Activated CD4-positive, alpha-beta T cell treated with anti-CD3 and anti-CD28 coated beads, Interleukin-2, amount 50 U/mL, for 1 hour (primary cell): ENCODE measurements around the gene MLPH.
"Not testable (repeated sequence)": the region's sequence is repeated elsewhere in the genome, so short reads cannot be mapped to it uniquely, and the experiment has no call there.

Experiments used
- DNase-seq: peaks from one replicate; pipeline ENCODE4 v3.0.0-alpha.2; 2020

MLPH gene

DNA sequence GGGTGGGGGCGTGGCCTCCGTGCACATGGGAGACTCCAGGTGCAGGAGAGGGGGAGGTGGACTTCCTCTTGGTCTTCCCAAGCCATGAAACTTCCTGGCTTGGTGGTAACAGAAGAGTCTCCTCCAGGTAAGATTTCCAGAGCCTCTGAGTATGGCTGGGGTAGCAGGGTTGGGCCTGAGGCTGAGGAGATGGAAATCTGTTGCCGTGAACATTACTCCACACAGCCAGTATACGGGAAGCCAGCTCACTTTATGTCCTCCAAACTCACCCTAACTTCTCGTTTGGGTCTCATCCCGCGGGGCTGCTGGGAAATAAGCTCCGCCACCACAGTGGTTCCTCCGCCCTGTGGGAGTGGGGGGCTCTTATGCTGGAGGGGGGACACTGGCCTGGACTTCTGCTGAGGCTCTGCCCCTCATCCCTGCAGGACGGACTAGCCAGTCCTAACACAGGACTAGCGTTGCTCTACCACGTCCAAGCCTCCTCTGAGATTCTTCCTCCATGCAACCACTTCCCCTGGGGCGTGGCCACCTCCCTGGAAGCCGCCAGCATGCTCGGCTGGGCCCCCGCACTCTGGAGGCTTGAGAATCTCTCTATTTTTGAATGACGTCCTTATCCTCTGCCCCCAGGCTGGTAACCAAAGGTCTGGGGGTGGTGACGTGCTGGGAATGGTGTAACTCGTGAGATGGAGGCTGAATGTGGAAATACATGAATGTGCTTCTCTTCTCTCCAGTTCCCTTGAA, 104.3 kb downstream of the MLPH start:
- no peak for DNase-seq

DNA sequence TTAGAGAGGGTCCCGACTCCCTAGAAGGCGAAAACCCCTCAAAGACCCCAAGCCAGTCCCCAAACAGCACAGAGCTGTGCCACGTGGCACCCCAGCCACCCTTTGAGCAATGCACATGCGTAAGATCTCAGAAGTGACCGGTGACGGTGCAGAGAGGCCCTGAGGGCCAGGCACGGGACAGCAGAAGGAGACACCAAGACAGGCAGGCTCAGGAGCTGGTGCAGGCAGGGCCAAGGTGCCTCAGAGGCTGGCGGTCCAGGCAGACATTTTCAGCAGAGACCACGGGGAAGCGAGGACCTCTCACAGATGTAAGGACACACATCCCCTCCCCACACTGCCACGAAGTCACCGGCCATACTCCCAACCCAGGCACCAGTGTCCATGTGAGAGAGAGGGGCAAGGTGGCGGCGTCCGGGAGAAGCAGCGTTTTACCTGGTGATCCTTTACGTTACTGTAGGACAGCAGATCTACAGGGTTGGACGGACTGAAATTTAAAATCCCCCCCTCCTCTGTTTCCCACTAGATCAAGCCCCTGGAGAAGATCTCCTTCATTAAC, 105.5 kb downstream of the MLPH start:
- no peak for DNase-seq

DNA sequence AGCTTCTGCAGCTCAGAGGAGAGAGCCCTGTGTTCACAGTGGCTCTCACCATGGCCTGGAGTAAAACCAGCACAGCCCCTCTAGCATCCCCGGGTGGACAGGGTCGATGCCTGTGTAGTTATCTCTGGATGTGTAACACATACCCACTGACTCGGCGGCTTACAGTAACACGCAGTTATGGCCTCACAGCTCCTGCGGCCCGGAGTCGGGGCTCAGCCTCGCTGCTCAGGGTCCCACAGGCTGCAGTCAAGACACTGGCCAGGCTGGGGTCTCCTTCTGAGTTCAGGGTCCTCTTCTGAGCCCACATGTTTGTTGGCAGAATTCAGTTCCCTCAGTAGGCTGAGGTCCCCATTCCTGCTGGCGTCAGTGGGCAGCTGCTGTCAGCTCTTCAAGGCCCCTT, 106.0 kb downstream of the MLPH start:
- no peak for DNase-seq

DNA sequence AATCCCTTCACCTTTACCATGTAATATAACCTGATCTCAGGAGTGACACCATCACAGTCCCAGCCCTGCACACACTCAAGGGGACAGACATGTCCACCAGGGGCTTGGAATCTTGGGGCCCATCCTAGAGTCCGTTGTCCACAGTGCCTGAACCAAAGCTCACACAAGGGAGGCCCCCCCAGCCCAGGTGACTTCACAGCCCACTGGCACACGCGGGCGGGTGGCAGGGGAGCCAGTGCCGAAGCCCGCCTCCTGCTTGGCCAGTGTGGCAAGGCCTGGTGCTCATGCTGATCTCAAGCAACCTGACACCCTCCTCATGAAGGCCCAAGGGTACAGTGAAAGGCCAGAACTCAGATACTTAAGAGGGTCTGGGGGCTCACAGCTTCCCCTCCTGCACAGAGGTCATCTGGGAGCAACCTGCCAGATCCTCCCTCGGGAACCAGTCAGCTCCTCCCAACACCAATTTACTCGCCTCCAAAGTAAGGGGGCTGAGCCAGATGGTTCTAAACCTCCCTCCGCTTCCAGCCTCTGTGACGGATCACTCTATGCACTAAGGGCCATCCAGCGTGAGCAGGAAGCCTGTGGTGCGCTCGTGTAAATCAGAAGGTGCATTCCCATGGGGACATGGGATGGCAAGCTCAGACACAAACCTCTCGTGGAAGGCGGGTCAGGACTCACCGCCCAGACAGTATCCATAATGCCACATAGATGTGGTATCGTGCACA, 106.7 kb downstream of the MLPH start:
- no peak for DNase-seq

DNA sequence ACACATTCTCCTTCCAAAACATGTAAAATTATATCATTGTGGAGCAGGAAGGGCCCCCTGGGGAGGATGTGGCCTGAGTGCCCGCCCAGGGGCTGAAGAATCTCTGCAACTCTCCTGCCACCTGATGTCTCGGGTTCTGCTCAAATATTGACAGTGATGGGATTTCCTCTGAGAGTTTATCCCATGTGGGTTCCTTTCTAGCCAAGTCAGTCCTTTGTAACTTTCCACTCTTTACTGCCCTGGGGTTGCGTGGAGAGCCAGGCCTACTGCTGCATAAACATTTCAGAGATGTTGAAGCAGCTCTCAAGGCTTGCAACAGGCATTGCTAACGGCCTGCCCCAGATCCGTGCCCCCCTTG, 107.4 kb downstream of the MLPH start:
- DNase-seq = no peak

DNA sequence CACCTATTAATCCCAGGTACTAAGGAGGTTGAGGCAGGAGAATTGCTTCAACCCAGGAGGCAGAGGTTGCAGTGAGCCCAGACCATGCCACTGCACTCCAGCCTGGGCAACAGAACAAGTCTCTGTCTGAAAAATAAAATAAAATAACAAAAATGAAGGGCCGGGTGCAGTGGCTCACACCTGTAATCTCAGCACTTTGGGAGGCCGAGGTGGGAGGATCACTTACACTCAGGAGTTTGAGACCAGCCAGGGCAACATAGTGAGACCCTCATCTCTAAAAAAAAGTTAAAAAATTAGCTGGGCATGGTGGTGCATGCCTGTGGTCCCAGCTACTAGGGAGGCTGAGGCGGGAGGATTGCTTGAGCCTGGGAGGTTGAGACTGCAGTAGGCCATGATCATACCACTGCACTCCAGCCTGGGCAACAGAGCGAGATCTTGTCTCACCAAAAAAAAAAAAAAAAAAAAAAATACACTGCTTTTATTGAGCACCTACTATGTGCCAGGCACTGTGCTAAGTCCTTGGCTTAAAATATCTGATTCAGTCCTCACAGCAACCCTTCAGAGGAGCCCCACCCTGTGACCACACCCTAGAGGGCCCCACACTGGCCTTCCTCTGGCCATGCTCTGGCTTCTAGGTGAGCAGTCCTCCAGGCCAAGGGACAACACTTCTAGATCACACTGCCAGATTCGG, 108.9 kb downstream of the MLPH start:
- not testable (repeated sequence) for DNase-seq

DNA sequence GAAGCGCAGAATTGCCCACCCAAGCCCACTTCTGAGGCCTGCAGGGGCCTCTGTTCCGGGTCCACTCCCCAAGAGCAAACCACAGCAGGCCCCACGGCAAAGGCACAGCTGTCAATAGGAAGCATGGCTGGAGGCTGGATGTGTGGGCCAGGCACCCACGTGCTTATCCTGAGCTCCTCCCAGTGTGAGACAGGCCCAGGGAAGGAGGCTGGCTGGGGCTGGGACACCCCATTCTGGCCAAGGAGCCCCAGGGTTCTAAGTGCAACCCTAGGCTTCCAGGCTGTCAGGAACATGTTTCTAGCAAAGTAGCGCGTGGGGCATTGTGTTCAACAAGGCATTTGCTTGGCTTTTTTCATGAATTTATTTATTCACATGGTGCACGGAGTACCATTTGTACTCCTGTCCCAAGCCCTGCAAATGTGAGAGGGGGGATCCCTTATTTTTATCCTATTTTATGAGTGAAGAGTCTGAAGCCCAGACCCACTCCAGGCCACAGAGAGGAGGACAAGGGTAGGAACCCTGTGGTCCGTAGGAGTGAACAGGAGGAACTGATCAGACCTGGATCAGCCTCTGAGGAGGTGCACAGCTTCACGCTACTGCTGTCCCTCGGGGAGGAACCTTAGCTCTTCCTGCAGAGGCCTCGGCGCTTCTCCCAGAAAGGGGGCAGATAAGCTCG, 109.6 kb downstream of the MLPH start:
- no peak for DNase-seq

DNA sequence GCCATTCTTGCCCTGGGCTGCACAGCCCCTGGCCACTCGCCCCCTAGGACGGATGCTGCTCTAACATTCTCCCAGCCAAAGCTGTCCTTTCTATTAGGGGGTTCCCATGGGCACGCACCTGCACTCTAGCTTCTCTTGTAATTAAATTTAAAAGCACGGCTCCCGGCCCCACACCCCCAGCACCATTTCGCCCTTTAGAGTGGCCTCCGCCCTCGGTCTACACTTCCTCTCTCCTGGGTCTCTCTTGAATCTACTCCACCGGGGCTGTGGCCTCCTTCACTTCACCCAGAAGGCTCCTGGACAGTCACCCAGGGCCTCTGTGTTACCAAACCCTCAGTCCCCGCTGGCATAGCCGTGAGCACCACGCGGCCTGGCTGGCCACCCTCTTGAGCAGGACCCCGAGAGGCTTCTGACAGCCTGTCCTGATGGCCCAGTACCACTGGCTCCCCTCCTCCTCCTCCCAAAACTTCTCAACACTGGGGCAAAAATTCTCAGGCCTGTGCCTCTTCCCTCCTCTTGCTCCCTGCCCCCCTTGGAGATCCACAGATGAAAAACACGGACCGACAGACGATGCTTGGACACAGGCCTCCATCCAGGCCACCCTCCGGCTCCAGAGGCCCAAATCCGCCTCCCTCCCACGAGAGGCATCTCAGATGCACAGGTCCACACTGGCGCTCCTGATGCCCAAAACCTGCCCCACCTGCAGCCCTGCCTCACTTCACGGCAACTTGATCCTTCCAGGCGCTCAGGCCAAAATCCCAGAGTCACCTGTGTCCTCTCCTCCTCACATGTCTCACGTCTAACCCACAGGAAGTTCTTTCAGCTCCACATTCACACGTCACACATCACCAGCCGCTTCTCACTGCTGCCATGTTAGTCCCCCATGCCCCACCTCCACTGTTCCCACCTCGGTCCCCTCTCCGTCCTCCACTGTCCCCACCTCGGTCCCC, 110.4 kb downstream of the MLPH start:
- no peak for DNase-seq

DNA sequence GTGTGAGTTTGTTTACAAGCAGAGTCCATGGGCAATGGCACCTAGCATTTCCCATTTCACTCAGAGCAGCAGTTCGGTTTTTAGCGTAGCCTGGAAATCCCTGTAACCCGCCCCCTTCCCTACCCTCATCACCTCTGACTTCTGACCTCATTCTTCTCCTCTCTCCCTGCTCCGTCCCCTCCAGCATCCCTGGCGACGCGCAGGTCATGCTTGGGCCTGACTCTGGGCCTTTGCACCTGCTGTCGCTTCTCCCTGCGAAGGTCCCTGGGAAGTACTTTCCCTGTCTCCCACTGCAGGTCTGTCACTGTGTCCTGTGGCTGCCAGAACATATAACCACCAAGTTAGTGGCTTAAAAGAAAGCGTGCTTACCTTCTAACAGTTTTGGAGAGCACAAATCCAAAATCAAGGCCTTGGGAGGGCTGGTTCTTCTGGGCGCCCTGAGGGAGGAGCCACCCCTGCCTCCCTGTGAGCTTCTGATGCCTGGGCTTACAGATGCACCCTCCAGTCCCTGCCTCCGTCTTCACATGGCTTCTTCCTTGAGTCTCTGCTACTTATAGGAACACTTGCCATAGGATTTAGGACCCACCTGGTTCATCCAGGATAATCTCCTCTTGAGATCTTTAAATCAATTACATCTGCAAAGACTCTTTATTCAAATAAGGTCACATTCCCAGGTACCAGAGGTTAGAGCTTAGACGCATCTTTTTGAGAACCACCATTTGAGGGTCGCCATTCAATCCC, 111.6 kb downstream of the MLPH start:
- no peak for DNase-seq

DNA sequence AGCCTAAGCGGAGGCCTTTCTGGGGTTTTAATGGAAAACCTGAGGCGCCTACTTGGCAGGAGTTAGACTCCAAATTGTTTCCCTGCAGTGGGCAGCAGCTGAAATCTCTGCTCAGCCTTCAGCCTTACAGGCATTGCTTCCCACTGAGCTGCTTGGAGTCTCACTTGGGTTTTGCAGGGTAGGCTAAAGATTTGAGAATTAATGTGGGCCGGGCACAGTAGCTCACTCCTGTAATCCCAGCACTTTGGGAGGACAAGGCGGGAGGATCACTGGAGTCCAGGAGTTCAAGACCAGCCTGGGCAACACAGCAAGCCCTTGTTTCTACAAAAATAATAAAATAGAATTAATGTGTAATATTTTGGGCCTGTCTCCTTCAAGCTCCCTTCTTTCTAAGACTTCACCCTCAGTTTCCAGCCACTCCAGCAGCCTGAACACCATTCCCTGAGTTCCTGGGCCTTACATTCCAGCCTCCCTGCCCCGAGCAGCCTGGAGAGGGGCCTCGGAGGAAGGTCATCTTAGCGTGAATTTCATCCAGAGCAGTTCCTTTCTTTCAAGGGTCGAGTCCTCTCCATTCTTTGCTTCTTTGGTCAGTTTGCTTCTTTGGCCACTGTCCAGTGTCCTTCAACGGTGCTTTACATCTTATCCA, 112.5 kb downstream of the MLPH start:
- no peak for DNase-seq

DNA sequence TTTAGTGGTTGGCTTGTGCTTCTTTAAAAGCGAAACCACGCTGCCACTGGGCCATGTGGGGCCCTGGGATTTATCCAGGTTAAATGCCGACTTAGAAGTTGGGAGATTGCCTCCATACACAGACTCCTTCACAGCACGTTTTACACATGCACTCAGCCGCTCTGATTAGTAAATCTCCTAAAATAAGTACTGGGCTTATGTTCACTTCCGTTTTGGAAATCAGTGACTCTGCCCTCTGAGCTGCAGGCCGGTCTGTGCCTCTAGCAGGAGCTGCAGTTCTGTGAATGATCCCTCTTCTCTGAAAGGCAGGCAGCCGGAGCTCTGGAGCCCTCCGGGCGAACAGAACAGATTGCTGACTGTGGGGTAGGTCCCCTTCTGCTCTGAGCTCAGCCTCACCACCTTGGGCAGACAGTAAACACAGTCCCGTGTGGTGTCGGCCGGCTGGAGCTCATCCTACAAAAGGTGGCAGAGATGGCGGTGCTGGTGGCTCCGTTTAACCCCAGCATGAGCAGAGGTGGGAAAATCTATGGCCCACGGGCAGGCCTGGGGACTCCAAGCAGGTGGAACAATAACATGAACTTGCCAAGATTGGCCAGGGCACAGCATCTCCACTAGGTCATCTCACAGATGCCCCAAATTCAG, 113.3 kb downstream of the MLPH start:
- DNase-seq = no peak

DNA sequence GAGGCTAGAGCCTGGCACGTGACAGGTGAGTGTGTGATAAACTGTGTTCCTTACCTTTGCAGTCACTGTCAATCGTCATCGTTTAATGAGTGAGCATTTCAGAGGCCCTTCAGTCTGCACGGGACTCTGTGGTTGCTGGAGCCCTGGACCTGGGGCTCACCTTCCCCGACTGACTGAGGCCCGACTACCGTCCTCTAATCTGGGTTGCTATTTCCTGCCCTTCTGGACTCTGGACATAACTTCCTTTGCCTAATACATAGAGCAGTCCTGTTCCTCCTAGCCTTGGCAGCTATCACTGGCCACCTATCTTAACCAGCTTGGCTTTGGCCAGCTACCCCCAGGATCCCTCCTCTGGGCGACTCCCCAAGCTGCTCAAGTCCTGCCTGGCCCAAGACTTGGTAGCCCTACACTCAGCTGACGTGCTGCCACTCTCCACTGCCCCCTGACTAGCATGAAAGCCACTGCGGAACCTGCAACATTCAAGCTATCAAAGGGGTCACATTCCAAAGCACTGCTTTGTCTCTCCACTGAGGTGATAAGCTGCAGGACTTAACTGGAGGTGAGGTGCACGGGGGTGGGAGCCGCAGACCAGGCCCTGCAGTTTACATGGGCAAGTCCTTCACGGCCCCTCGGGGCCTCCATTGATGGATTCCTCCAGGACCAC, 114.5 kb downstream of the MLPH start:
- no peak for DNase-seq

DNA sequence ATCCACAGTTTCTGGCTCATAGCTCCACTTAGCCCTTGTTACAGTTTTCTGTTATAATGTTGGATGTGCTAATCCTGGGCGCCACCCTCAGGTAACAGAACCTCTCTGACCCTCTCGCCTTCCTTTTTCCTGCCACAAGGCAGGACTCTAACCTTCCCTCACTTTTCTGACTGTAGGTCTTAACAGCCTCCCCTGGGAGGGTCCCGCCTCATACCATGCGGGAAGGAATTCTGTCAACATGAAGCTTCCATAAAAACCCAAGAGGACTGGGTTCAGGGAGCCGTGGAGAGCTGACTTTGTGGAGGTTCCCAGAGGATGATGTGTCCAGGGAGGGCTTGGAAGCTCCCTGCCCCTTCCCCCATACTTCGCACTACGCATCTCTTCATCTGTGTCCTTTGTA, 115.4 kb downstream of the MLPH start:
- no peak for DNase-seq

DNA sequence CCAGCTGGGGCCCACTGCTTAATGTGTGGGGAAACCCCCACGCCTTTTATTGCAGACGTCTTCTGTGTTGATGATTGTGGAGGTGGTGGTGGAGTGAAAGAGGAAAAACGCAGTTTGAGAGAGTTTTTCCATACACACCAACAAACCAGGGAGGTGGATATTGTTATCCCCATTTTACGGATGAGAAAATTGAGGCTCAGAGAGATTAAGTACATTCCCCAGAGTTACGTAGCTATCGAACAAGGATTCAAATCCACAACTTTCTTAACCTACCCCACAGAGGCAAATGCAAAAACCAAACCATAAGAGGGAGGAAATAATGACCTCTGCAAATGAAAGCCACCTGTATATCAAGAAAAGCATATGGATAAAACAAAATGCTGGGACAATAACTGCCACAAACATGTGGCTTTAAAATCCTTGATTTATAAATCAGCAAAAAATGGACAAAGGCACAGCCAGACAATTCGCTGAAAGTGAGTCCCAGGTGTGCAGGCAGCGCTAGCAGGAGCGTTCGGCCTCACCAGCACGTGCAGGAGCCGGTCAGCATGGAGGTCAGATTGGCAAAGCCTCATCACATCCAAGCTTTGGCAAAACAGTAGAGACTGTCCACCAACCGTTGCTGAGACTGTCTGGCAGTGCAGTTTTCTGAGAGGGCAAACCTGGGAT, 116.1 kb downstream of the MLPH start:
- no peak for DNase-seq

DNA sequence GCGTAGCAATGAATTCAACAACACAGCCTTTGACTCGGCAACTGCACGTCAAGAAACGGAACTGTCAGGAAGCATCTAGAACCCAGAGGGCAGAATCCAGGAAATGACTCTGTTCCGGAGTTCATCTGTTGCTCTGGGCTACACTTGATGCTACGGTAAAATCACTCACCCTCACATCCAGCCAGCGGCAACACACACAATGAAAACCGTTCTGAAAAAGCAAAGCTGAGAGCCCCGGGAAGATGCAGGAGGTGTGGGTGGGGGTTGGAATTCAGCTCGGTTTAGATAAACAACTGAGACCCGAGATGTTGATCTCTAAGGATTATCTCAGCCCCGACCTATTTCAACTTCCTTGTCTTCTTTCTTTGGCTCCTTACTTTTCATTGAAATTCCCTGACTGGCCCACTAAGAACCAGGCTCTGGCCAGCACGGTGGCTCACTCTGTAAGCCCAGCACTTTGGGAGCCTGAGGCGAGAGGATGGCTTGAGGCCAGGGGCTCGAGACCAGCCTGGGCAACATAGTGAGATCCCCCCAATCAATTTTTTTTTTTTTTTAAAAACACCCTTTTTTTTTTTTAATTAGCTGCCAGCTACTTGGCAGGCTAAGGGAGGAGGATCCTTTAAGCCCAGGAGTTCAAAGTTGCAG, 116.8 kb downstream of the MLPH start:
- DNase-seq = peak; percentile 54

DNA sequence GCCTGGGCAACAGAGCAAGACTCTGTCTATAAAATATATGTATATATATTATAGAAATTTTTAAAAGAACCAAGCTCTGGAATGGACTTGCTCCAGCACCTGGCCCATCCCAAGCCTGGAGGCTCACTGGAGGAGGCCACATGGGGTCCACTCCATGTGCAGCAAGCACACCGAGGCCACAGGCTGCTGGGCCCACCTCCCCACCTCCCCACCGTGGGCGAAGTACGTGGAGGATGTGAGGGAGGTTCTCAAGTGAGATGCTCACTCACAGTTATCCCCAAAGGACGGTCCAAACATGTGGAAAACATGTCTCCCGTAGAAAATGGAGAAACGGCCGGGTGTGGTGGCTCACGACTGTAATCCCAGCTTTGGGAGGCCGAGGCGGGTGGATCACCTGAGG, 117.3 kb downstream of the MLPH start:
- DNase-seq = no peak
